Measurements from ENCODE around the gene EDEM3.
A peak's percentile ranks its signal among the peaks of the same experiment; 100 is the strongest.
"Not testable (repeated sequence)": the region's sequence is repeated elsewhere in the genome, so short reads cannot be mapped to it uniquely, and the experiment has no call there.

The EDEM3 gene

GRCh38 chr1:184754476-184755225 lies at the start of gene EDEM3:
TSS of gene EDEM3 (minus strand) at chr1:184754858. CDS start at chr1:184754646, 212 bp downstream.
- peak; percentile 97 for DNase-seq

GRCh38 chr1:184804220-184804619 lies 49.6 kb upstream of the EDEM3 start:
- DNase-seq, result no peak

GRCh38 chr1:184803180-184803492 lies 48.5 kb upstream of the EDEM3 start:
- no peak for DNase-seq

GRCh38 chr1:184802354-184803179 lies 47.9 kb upstream of the EDEM3 start:
- no peak for DNase-seq

- DNase-seq, result no peak
Observed at GRCh38 chr1:184801503-184801902, 46.8 kb upstream of the EDEM3 start.

- no peak for DNase-seq
Observed at GRCh38 chr1:184800876-184801275, 46.2 kb upstream of the EDEM3 start.

- DNase-seq, result no peak
Observed at GRCh38 chr1:184793967-184794366, 39.3 kb upstream of the EDEM3 start.

- DNase-seq, result peak; percentile 10
Observed at GRCh38 chr1:184792450-184792969, 37.9 kb upstream of the EDEM3 start.

GRCh38 chr1:184791550-184791900 lies 36.9 kb upstream of the EDEM3 start:
- DNase-seq, result no peak

- no peak for DNase-seq
Observed at GRCh38 chr1:184790642-184791549, 36.2 kb upstream of the EDEM3 start.

GRCh38 chr1:184789884-184790283 lies 35.2 kb upstream of the EDEM3 start:
- DNase-seq, result no peak

GRCh38 chr1:184788970-184789369 lies 34.3 kb upstream of the EDEM3 start:
- no peak for DNase-seq

GRCh38 chr1:184785529-184785928 lies 30.9 kb upstream of the EDEM3 start:
- DNase-seq, result no peak

- DNase-seq, result not testable (repeated sequence)
Observed at GRCh38 chr1:184783723-184784122, 29.1 kb upstream of the EDEM3 start.

- DNase-seq, result no peak
Observed at GRCh38 chr1:184781941-184782340, 27.3 kb upstream of the EDEM3 start.

- no peak for DNase-seq
Observed at GRCh38 chr1:184775885-184776284, 21.2 kb upstream of the EDEM3 start.

- DNase-seq, result no peak
Observed at GRCh38 chr1:184775329-184775728, 20.7 kb upstream of the EDEM3 start.

- no peak for DNase-seq
Observed at GRCh38 chr1:184773762-184774320, 19.2 kb upstream of the EDEM3 start.

- DNase-seq, result no peak
Observed at GRCh38 chr1:184771190-184771691, 16.6 kb upstream of the EDEM3 start.

GRCh38 chr1:184770181-184770979 lies 15.7 kb upstream of the EDEM3 start:
- no peak for DNase-seq

- DNase-seq, result no peak
Observed at GRCh38 chr1:184769241-184769640, 14.6 kb upstream of the EDEM3 start.

GRCh38 chr1:184768467-184768866 lies 13.8 kb upstream of the EDEM3 start:
- DNase-seq, result no peak

All from stimulated activated CD4-positive, alpha-beta T cell treated with anti-CD3 and anti-CD28 coated beads, Interleukin-15, amount 100 ng/mL, for 24 hours (primary cell).